Kidney tubule cell (primary cell): ENCODE data around the gene MEGF11.
"Not testable (repeated sequence)": the region's sequence is repeated elsewhere in the genome, so short reads cannot be mapped to it uniquely, and the experiment has no call there.

Experiments
- DNase-seq: peaks from one replicate; pipeline ENCODE4 v3.0.0-alpha.2; 2018; ENCODE audit warnings: low spot score

Gene MEGF11

GRCh38 chr15:66027268-66027805, 226.2 kb downstream of the MEGF11 start:
- DNase-seq, result peak; percentile 91

GRCh38 chr15:66025972-66026371, 227.6 kb downstream of the MEGF11 start:
- peak; percentile 30 for DNase-seq

- peak; percentile 43 for DNase-seq
Observed at GRCh38 chr15:66025015-66025452, 228.5 kb downstream of the MEGF11 start.

GRCh38 chr15:66024116-66024515, 229.4 kb downstream of the MEGF11 start:
- no peak for DNase-seq

GRCh38 chr15:66023311-66023972, 230.1 kb downstream of the MEGF11 start:
- no peak for DNase-seq

GRCh38 chr15:66022163-66022525, 231.4 kb downstream of the MEGF11 start:
- no peak for DNase-seq

GRCh38 chr15:66021496-66022162, 231.9 kb downstream of the MEGF11 start:
- no peak for DNase-seq

- DNase-seq, result no peak
Observed at GRCh38 chr15:66019826-66020398, 233.6 kb downstream of the MEGF11 start.

- DNase-seq, result no peak
Observed at GRCh38 chr15:66019368-66019767, 234.2 kb downstream of the MEGF11 start.

- no peak for DNase-seq
Observed at GRCh38 chr15:66018488-66018797, 235.1 kb downstream of the MEGF11 start.

- DNase-seq, result no peak
Observed at GRCh38 chr15:66017792-66018487, 235.6 kb downstream of the MEGF11 start.

- DNase-seq, result no peak
Observed at GRCh38 chr15:66017000-66017399, 236.6 kb downstream of the MEGF11 start.

- DNase-seq, result peak; percentile 77
Observed at GRCh38 chr15:66016199-66016598, 237.4 kb downstream of the MEGF11 start.

GRCh38 chr15:66014635-66015182, 238.8 kb downstream of the MEGF11 start:
- no peak for DNase-seq

GRCh38 chr15:66014022-66014421, 239.5 kb downstream of the MEGF11 start:
- DNase-seq, result no peak

- DNase-seq, result peak; percentile 93
Observed at GRCh38 chr15:66008940-66009562, 244.5 kb downstream of the MEGF11 start.

GRCh38 chr15:66007663-66008262, 245.8 kb downstream of the MEGF11 start:
- DNase-seq, result no peak

GRCh38 chr15:66006986-66007385, 246.6 kb downstream of the MEGF11 start:
- DNase-seq, result peak; percentile 90

- DNase-seq, result no peak
Observed at GRCh38 chr15:66004618-66005262, 248.8 kb downstream of the MEGF11 start.

GRCh38 chr15:66003129-66003528, 250.4 kb downstream of the MEGF11 start:
- not testable (repeated sequence) for DNase-seq
